A549 (cell line): ENCODE measurements around the gene NPLOC4. TPM values are rescaled to one million over a fixed set of nuclear protein-coding genes. Genes with fewer than 3 reads are reported as not detected.

Experiments
- ATAC-seq, 2 experiments: fragments of 200-7000 bp in 1 of 2; fragments of >200 bp in 1 of 2; cut with Nextera tagmentation in 1 of 2; cut with Tn5 transposase in 1 of 2; 3 replicates each; pipeline versions ENCODE4 v1.8.0 to v1.9.1; 2018 to 2020; ENCODE audit warnings: mild to moderate bottlenecking in 1 of 2, moderate library complexity in 1 of 2
- CTCF ChIA-PET: fragments of 300-600 bp; sonication (Branson Sonifier 250); formaldehyde crosslinking; extraction: SDS; loops from one replicate; lab custom pipeline; 2021; ENCODE audit warnings: antibody characterized with exemption, inconsistent platforms; lab: Yijun Ruan, JAX
- POLR2A ChIA-PET: fragments of 350-600 bp; formaldehyde crosslinking; extraction: SDS; loops from one replicate; lab custom pipeline; 2021; ENCODE audit warnings: antibody characterized with exemption, inconsistent platforms; lab: Yijun Ruan, JAX
- DNase-seq, 2 experiments: peaks; one replicate each; pipeline versions ENCODE4 v3.0.0 to v3.0.0-alpha.2; 2011 to 2016; ENCODE audit warnings: low read depth in 1 of 2, low spot score in 1 of 2
- FAIRE-seq: peaks from 2 replicates; lab custom pipeline; 2011; peaks lifted over from hg19 to GRCh38; lab: Jason Lieb, UNC
- H3K27ac ChIP-seq, 2 experiments: fragments of >200 bp; sonication (Bioruptor Twin); formaldehyde crosslinking; 3 replicates each; pipeline ENCODE4 v1.5.1; 2016 to 2017
- H3K4me1 ChIP-seq: fragments of >200 bp; sonication (Bioruptor Twin); formaldehyde crosslinking; 3 replicates; pipeline ENCODE4 v1.6.1; 2016
- H3K4me2 ChIP-seq: fragments of >200 bp; sonication (Bioruptor Twin); formaldehyde crosslinking; 3 replicates; pipeline ENCODE4 v1.6.1; 2016
- H3K4me3 ChIP-seq: fragments of >200 bp; sonication (Bioruptor Twin); formaldehyde crosslinking; 3 replicates; pipeline ENCODE4 v1.5.1; 2016
- H3K9me3 ChIP-seq: fragments of >200 bp; sonication (Bioruptor Twin); formaldehyde crosslinking; 3 replicates; pipeline ENCODE4 v1.6.1; 2016
- CBX2 ChIP-seq: fragments of 200-600 bp; sonication (generic); IDR thresholded peaks from 2 replicates; pipeline ENCODE4 v1.6.1; 2016; ENCODE audit warnings: low read depth, mild to moderate bottlenecking, borderline replicate concordance
- CEBPB ChIP-seq, 2 experiments: fragments of >200 bp in 1 of 2; sonication (Bioruptor Twin) in 1 of 2; formaldehyde crosslinking in 1 of 2; IDR thresholded peaks; 2 replicates each; pipeline ENCODE4 v1.6.1; 2012 to 2016
- CHD2 ChIP-seq: fragments of 150-350 bp; IDR thresholded peaks from 2 replicates; pipeline ENCODE4 v1.6.1; 2014; ENCODE audit warnings: low read length; ENCODE audit not compliant: partially characterized antibody
- CHD4 ChIP-seq: fragments of 200-600 bp; sonication (generic); IDR thresholded peaks from 2 replicates; pipeline ENCODE4 v1.6.1; 2016; ENCODE audit warnings: antibody characterized with exemption, mild to moderate bottlenecking, borderline replicate concordance
- EHMT2 ChIP-seq: fragments of 200-600 bp; sonication (generic); IDR thresholded peaks from 2 replicates; pipeline ENCODE4 v1.6.1; 2016; ENCODE audit warnings: antibody characterized with exemption, low read depth, mild to moderate bottlenecking, moderate library complexity
- FOSL2 ChIP-seq, 2 experiments: fragments of 450-650 bp in 1 of 2; fragments of >200 bp in 1 of 2; sonication (Bioruptor Twin) in 1 of 2; formaldehyde crosslinking; IDR thresholded peaks; 2 replicates each; pipeline versions ENCODE4 v1.5.0 to v1.6.1; 2016 to 2020; ENCODE audit warnings: mild to moderate bottlenecking in 1 of 2, moderate library complexity in 1 of 2
- GATA3 ChIP-seq: IDR thresholded peaks from 2 replicates; pipeline ENCODE4 v1.6.1; 2012; ENCODE audit warnings: borderline replicate concordance
- HDAC2 ChIP-seq: fragments of 200-600 bp; sonication (generic); IDR thresholded peaks from 2 replicates; pipeline ENCODE4 v1.6.1; 2016
- HOXA7 ChIP-seq: fragments of 250-450 bp; sonication (Bioruptor Pico); IDR thresholded peaks from 2 replicates; pipeline ENCODE4 v1.5.0; 2020; ENCODE audit warnings: mild to moderate bottlenecking, moderate library complexity
- HOXB5 ChIP-seq: fragments of 250-450 bp; sonication (Bioruptor Pico); IDR thresholded peaks from 2 replicates; pipeline ENCODE4 v1.5.0; 2020; ENCODE audit warnings: mild to moderate bottlenecking, moderate library complexity
- KDM1A ChIP-seq: fragments of 200-600 bp; sonication (generic); IDR thresholded peaks from 2 replicates; pipeline ENCODE4 v1.6.1; 2016; ENCODE audit warnings: low read depth, mild to moderate bottlenecking
- MAFK ChIP-seq: fragments of 450-650 bp; IDR thresholded peaks from 2 replicates; pipeline ENCODE4 v1.6.1; 2014; ENCODE audit not compliant: partially characterized antibody
- NFE2L2 ChIP-seq: fragments of 150-350 bp; conservative IDR thresholded peaks from 2 replicates; pipeline ENCODE4 v1.6.1; 2014; ENCODE audit warnings: low read length
- NR3C1 ChIP-seq: fragments of >200 bp; sonication (Bioruptor Twin); formaldehyde crosslinking; IDR thresholded peaks from 3 replicates; pipeline ENCODE4 v1.6.1; 2017
- PHF8 ChIP-seq: fragments of 200-600 bp; sonication (generic); IDR thresholded peaks from 2 replicates; pipeline ENCODE4 v1.6.1; 2016; ENCODE audit warnings: low read depth, mild to moderate bottlenecking, antibody characterized with exemption, moderate library complexity, borderline replicate concordance
- POLR2AphosphoS2 ChIP-seq: conservative IDR thresholded peaks from 2 replicates; pipeline ENCODE4 v1.6.1; 2012; ENCODE audit warnings: low read length, improper control_type of control experiment, inconsistent platforms
- RNF2 ChIP-seq: fragments of 200-600 bp; sonication (generic); IDR thresholded peaks from 2 replicates; pipeline ENCODE4 v1.6.1; 2016; ENCODE audit warnings: low read depth, mild to moderate bottlenecking, antibody characterized with exemption, moderate library complexity, borderline replicate concordance
- SMC3 ChIP-seq: fragments of >200 bp; sonication (Bioruptor Twin); formaldehyde crosslinking; IDR thresholded peaks from 3 replicates; pipeline ENCODE4 v1.6.1; 2018; ENCODE audit warnings: inconsistent platforms
- ZFP36 ChIP-seq: fragments of 450-650 bp; IDR thresholded peaks from 2 replicates; pipeline ENCODE4 v1.6.1; 2014; ENCODE audit warnings: borderline replicate concordance; ENCODE audit not compliant: partially characterized antibody
- WGBS: methylation state at CpG from one replicate; pipeline ENCODE4 v1.1.6; 2017; ENCODE audit errors: missing lambda C conversion rate; 5-methylcytosine and 5-hydroxymethylcytosine counted together
- polyA plus RNA-seq, 4 experiments: library from polyadenylated mRNA; depleted of rRNA in 3 of 4; stranded (reverse); fragments of >200 nt; fragmentation: RNase III in 1 of 4; extraction: RNeasy Plus Mini Kit Qiagen cat#74134 plus additional on column Dnase treatment in 1 of 4; gene quantifications; 2 replicates in 3 of 4; 3 replicates in 1 of 4; pipeline ENCODE4 v1.2.3, GENCODE V29; 2011 to 2017
- TF ChIP-seq, protein P1 (sequence below): fragments of 200-600 bp; sonication (generic); IDR thresholded peaks from 2 replicates; pipeline ENCODE4 v1.6.1; 2016; ENCODE audit warnings: antibody characterized with exemption, mild to moderate bottlenecking, moderate library complexity
- TF ChIP-seq, protein P2 (sequence below): fragments of >200 bp; sonication (Bioruptor Twin); formaldehyde crosslinking; IDR thresholded peaks from 3 replicates; pipeline ENCODE4 v1.6.1; 2016
- TF ChIP-seq, protein P3 (sequence below): IDR thresholded peaks from 2 replicates; pipeline ENCODE4 v1.6.1; 2012; ENCODE audit warnings: low read depth, borderline replicate concordance
- TF ChIP-seq, protein P4 (sequence below): fragments of 250-450 bp; sonication (Bioruptor Pico); IDR thresholded peaks from 2 replicates; pipeline ENCODE4 v1.5.0; 2021; ENCODE audit warnings: mild to moderate bottlenecking, moderate library complexity, borderline replicate concordance
- TF ChIP-seq, protein P5 (sequence below): fragments of 450-650 bp; IDR thresholded peaks from 2 replicates; pipeline ENCODE4 v1.6.1; 2014; ENCODE audit warnings: antibody characterized with exemption
- TF ChIP-seq, protein P6 (sequence below): fragments of 150-350 bp; IDR thresholded peaks from 2 replicates; pipeline ENCODE4 v1.6.1; 2014; ENCODE audit warnings: low read depth, mild to moderate bottlenecking, low read length

NPLOC4 gene
- polyA plus RNA-seq, 2 of the 4 experiments (the other 2 are of a cell fraction) = 98.5 to 101 TPM

DNA sequence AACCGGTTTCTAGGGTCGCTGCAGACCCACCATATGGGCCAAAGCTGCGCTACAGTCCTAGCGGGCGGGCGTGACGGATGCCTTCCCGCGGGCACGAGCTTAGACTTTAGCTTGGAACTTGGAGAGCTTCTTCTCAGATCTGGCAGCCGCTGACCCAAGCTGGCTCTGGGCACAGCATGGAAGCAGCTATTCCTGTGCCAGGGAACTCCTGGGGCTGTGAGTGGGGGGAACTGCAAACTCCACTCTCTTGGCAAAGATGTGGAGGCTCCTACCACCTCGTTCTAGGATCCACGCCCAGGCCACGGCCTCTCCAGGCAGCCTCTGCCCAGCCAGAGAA is 93.6 kb downstream of the NPLOC4 start:
- H3K9me3 ChIP-seq = no peaks in the 10 kb centered on the region
- TF ChIP-seq MAFK (no peak), CEBPB (IDR thresholded peaks at IDR 0.05) (no peak), ZFP36 (no peak), HDAC2 (no peak), PHF8 (no peak), NR3C1 (no peak), HOXA7 (CRISPR knock-in tag) (no peak), KDM1A (no peak), CHD4 (no peak), POLR2AphosphoS2 (no peak), EHMT2 (no peak), SMC3 (no peak), RNF2 (no peak)
- TF ChIP-seq, protein P1, sequence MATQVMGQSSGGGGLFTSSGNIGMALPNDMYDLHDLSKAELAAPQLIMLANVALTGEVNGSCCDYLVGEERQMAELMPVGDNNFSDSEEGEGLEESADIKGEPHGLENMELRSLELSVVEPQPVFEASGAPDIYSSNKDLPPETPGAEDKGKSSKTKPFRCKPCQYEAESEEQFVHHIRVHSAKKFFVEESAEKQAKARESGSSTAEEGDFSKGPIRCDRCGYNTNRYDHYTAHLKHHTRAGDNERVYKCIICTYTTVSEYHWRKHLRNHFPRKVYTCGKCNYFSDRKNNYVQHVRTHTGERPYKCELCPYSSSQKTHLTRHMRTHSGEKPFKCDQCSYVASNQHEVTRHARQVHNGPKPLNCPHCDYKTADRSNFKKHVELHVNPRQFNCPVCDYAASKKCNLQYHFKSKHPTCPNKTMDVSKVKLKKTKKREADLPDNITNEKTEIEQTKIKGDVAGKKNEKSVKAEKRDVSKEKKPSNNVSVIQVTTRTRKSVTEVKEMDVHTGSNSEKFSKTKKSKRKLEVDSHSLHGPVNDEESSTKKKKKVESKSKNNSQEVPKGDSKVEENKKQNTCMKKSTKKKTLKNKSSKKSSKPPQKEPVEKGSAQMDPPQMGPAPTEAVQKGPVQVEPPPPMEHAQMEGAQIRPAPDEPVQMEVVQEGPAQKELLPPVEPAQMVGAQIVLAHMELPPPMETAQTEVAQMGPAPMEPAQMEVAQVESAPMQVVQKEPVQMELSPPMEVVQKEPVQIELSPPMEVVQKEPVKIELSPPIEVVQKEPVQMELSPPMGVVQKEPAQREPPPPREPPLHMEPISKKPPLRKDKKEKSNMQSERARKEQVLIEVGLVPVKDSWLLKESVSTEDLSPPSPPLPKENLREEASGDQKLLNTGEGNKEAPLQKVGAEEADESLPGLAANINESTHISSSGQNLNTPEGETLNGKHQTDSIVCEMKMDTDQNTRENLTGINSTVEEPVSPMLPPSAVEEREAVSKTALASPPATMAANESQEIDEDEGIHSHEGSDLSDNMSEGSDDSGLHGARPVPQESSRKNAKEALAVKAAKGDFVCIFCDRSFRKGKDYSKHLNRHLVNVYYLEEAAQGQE = no peak
- TF ChIP-seq, protein P2, sequence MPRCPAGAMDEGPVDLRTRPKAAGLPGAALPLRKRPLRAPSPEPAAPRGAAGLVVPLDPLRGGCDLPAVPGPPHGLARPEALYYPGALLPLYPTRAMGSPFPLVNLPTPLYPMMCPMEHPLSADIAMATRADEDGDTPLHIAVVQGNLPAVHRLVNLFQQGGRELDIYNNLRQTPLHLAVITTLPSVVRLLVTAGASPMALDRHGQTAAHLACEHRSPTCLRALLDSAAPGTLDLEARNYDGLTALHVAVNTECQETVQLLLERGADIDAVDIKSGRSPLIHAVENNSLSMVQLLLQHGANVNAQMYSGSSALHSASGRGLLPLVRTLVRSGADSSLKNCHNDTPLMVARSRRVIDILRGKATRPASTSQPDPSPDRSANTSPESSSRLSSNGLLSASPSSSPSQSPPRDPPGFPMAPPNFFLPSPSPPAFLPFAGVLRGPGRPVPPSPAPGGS = no peak
- TF ChIP-seq, protein P3, sequence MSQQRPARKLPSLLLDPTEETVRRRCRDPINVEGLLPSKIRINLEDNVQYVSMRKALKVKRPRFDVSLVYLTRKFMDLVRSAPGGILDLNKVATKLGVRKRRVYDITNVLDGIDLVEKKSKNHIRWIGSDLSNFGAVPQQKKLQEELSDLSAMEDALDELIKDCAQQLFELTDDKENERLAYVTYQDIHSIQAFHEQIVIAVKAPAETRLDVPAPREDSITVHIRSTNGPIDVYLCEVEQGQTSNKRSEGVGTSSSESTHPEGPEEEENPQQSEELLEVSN = no peak
- CTCF ChIA-PET = interaction anchor here (0.9 to 6.4 kb wide), 8 partner anchors 8 to 290 kb away, joined by 3 to 51 read pairs (median 4); partner anchors contain the start of gene FAAP100
- H3K27ac ChIP-seq = peak overlapping the region in 1 of 2 experiments; percentile 13; a peak in 1 of 6 replicates
- no peak overlapping the region for H3K4me3 ChIP-seq
- ATAC-seq = no peak
- no peak for FAIRE-seq
- DNase-seq = no peak
- POLR2A ChIA-PET = interaction anchor here (1.4 to 1.9 kb wide), 2 partner anchors 9 kb away, joined by 4 to 5 read pairs; no protein-coding TSS in a partner anchor
- no peaks in the 10 kb centered on the region for H3K4me1 ChIP-seq
- no peak overlapping the region for H3K4me2 ChIP-seq
- WGBS = 95% methylated on average over 14 of the region's 14 CpGs

DNA sequence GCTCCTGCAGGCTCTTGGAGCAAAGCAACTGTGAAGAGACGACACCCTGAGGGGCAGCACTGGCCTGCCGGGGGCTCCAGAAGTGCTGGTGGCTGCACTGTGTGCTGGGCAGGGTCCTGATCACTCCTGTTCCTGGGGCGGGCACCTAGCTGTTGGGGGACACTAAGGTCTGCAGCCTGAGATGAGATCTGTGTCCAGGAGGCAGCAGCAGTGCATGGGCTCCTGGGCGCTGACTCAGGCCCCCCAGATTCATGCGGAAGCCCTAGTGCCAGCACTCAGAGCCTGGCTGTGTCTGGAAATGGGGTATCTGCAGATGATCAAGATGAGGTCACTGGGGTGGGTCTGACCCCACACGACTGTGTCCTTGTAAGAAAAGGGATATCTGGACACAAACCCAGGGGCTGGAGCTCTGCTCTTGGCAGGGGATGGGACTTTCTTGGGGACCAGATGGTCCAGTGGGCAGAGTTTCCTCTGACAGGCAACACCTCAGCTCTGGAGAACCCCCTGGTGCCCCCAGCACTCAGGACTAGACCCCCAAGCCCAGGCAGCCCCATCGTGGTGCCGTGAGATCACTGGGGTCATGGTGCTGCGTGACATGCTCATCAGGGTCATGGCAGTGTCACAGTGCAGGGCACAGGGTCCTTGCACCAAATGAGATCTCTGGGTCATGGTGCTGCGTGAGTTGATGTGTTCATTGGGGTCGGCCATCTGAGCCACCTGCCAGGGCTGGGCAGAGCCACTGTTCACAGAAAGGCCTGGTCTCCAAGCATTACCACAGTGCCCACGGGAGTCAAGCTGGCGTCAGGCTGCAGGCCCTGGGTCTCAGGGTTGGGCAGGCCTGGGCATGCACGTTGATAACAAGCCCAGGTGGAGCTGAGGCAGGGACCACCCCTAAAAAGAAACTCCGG is 94.2 kb downstream of the NPLOC4 start:
- ChIA-PET POLR2A (interaction anchor here (1.4 to 1.9 kb wide), 2 partner anchors 9 to 10 kb away, joined by 4 to 5 read pairs; no protein-coding TSS in a partner anchor), CTCF (interaction anchor here (0.8 to 6.4 kb wide), 12 partner anchors 9 to 289 kb away, joined by 3 to 51 read pairs (median 4); partner anchors contain the start of gene FAAP100)
- DNase-seq (no peak), ATAC-seq (no peak), FAIRE-seq (no peak)
- peak overlapping the region in 1 of 2 experiments; percentile 13; a peak in 1 of 6 replicates for H3K27ac ChIP-seq
- no peak overlapping the region for H3K4me3 ChIP-seq
- WGBS = 89% methylated on average over 14 of the region's 15 CpGs
- no peaks in the 10 kb centered on the region for H3K9me3 ChIP-seq
- no peaks in the 10 kb centered on the region for H3K4me1 ChIP-seq
- H3K4me2 ChIP-seq = no peak overlapping the region
- TF ChIP-seq GATA3 = no peak
- TF ChIP-seq FOSL2 (IDR thresholded peaks at IDR 0.05) = no peak
- no peak for TF ChIP-seq FOSL2 (CRISPR knock-in tag; IDR thresholded peaks at IDR 0.05)
- no peak for TF ChIP-seq CHD2
- TF ChIP-seq, protein P4, sequence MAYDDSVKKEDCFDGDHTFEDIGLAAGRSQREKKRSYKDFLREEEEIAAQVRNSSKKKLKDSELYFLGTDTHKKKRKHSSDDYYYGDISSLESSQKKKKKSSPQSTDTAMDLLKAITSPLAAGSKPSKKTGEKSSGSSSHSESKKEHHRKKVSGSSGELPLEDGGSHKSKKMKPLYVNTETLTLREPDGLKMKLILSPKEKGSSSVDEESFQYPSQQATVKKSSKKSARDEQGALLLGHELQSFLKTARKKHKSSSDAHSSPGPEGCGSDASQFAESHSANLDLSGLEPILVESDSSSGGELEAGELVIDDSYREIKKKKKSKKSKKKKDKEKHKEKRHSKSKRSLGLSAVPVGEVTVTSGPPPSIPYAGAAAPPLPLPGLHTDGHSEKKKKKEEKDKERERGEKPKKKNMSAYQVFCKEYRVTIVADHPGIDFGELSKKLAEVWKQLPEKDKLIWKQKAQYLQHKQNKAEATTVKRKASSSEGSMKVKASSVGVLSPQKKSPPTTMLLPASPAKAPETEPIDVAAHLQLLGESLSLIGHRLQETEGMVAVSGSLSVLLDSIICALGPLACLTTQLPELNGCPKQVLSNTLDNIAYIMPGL = no peak
- no peak for TF ChIP-seq PHF8
- TF ChIP-seq NFE2L2 = no peak
- TF ChIP-seq, protein P5, sequence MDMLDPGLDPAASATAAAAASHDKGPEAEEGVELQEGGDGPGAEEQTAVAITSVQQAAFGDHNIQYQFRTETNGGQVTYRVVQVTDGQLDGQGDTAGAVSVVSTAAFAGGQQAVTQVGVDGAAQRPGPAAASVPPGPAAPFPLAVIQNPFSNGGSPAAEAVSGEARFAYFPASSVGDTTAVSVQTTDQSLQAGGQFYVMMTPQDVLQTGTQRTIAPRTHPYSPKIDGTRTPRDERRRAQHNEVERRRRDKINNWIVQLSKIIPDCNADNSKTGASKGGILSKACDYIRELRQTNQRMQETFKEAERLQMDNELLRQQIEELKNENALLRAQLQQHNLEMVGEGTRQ = no peak
- no peak for TF ChIP-seq HOXB5 (CRISPR knock-in tag)
- no peak for TF ChIP-seq CBX2
- TF ChIP-seq CEBPB (IDR thresholded peaks at IDR 0.05) = no peak
- TF ChIP-seq, protein P6, sequence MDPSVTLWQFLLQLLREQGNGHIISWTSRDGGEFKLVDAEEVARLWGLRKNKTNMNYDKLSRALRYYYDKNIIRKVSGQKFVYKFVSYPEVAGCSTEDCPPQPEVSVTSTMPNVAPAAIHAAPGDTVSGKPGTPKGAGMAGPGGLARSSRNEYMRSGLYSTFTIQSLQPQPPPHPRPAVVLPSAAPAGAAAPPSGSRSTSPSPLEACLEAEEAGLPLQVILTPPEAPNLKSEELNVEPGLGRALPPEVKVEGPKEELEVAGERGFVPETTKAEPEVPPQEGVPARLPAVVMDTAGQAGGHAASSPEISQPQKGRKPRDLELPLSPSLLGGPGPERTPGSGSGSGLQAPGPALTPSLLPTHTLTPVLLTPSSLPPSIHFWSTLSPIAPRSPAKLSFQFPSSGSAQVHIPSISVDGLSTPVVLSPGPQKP = no peak
